Activated T-helper 17 cell treated with anti-CD3 and anti-CD28 coated beads, Interleukin-2, amount 50 U/mL, for 72 hours (primary cell): ENCODE data around the gene TTLL9. TPM values are rescaled to one million over a fixed set of nuclear protein-coding genes. Genes with fewer than 3 reads are reported as not detected.

Experiments
- ATAC-seq: fragments of 150-1000 bp; cut with Tn5 transposase; replicated peaks from 2 replicates; pipeline ENCODE4 v1.10.0; 2021; ENCODE audit warnings: mild to moderate bottlenecking, moderate library complexity
- H3K27ac Mint-ChIP-seq: one replicate; pipeline ENCODE4 v1.8.0; 2022; ENCODE audit warnings: mixed read lengths
- H3K27me3 Mint-ChIP-seq: one replicate; pipeline ENCODE4 v1.8.0; 2022; ENCODE audit warnings: mixed read lengths
- H3K36me3 Mint-ChIP-seq: one replicate; pipeline ENCODE4 v1.8.0; 2022; ENCODE audit warnings: low read depth, mild to moderate bottlenecking, mixed read lengths
- H3K4me1 Mint-ChIP-seq: one replicate; pipeline ENCODE4 v1.8.0; 2022; ENCODE audit warnings: mixed read lengths
- H3K4me3 Mint-ChIP-seq: one replicate; pipeline ENCODE4 v1.8.0; 2022; ENCODE audit warnings: mild to moderate bottlenecking, mixed read lengths
- H3K9me3 Mint-ChIP-seq: one replicate; pipeline ENCODE4 v1.8.0; 2022; ENCODE audit warnings: mixed read lengths
- total RNA-seq, 2 donors: library from RNA; stranded (reverse); gene quantifications; one replicate each; pipeline ENCODE4 v1.2.3, GENCODE V29; 2022

Gene TTLL9
- total RNA-seq, 2 donors from 2014 or later, result not detected

DNA sequence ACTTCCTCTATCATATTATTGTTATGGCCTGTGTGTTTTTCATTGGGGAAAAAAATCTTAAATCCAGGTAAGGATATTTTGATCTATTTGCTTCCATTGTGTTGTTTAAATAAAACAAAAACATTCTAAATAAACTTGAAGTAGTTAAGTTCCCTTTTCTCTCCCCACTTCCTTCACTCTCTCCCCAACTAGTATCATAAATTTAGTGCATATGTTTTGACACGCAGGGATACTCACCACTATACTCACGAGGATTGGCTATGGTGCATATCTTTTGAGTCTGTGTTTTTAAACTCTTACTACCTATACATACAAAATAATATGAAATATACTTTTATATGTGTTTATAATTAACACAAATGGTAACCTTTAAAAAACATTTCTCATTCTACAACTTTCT is 5.2 kb downstream of the TTLL9 start:
- Mint-ChIP-seq H3K36me3 (peaks cover 6% of the 10 kb centered on the region), H3K4me1 (peaks cover 5% of the 10 kb centered on the region), H3K27me3 (peaks cover 20% of the 10 kb centered on the region), H3K4me3 (no peak overlapping the region), H3K9me3 (no peaks in the 10 kb centered on the region), H3K27ac (no peak overlapping the region)
- ATAC-seq, result no peak

DNA sequence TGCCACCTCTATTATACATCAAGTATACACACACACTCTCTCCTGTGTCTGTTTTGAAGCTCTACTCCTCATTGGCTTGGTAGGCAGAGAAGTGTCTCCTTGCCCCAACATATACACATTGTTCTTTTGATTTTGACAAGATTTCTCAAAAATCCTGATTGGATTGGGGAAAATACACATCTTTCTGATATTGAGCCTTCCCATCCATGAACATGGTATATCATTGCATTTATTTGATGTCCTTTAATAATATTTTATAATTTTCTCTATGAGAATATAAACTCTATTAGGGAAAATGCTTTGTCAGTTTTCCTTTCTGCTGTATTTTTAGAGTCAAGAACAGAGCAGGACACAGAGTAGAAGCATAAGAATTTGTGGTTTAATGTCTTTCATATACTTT is 7.2 kb downstream of the TTLL9 start:
- no peak overlapping the region for H3K4me3 Mint-ChIP-seq
- no peak for ATAC-seq
- H3K36me3 Mint-ChIP-seq, result no peaks in the 10 kb centered on the region
- H3K27ac Mint-ChIP-seq, result no peak overlapping the region
- H3K27me3 Mint-ChIP-seq, result peaks cover 3% of the 10 kb centered on the region
- H3K4me1 Mint-ChIP-seq, result no peaks in the 10 kb centered on the region
- no peaks in the 10 kb centered on the region for H3K9me3 Mint-ChIP-seq

DNA sequence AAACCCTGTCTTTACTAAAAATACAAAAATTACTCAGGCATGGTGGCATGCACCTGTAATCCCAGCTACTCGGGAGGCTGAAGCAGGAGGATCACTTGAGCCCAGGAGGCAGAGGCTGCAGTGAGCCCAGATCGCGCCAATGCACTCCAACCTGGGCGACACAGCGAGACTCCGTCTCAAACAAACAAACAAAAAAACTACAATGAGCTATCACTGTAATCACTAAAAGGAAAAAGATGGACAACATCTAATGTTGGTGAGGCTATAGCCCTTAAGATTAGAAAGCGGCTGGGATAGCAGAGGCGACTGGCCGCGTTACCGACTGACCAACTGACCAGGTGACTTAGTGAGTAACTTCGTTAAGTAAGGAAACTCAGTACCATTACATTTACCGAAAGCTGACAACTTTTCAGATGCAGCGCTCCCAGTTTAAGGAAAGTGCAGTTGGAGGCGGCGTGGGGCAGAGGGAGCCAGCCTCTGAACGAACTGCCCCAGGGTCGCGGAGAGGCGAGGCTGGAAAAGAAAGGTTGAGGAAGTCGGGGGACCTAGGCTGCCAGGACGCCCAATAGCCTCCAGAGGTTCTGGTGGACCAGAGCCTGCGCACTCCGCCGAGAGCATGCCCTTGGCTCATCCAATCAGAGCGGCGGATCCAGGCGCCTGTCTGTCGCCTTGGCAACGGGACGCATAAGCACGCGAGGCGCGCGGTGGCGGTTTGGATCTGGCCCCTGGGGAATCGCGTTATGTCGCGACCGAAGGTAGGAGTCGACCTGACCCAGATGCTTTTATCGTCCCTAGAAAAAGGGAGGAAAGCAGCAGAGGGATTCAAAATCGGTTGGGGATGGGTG is 8.9 kb downstream of the TTLL9 start:
- Mint-ChIP-seq H3K27ac (peak overlapping the region; percentile 94), H3K36me3 (no peaks in the 10 kb centered on the region), H3K9me3 (no peaks in the 10 kb centered on the region), H3K27me3 (no peaks in the 10 kb centered on the region), H3K4me1 (no peaks in the 10 kb centered on the region), H3K4me3 (peak overlapping the region; percentile 96)
- ATAC-seq, result peak; percentile 97

DNA sequence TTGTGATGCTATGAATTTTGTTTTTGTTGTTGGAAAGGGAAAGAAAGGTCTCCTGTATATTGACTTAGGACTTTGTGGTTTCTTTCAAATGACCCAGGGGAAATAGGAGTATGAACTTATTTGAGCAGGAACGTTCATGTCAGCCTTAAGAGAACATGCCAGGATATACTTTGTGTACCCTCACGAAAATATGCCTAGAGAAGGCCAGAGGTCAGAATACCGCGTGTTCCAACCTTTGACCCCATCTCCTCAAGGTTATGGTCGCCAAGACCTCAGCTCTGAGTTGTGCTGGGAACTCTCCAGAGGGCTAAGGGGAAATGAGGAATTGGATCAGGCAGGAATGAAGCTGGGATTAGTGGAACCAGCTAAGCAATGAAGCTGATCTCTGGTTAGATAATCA is 11.5 kb downstream of the TTLL9 start:
- no peaks in the 10 kb centered on the region for H3K9me3 Mint-ChIP-seq
- no peak for ATAC-seq
- no peaks in the 10 kb centered on the region for H3K36me3 Mint-ChIP-seq
- no peaks in the 10 kb centered on the region for H3K4me1 Mint-ChIP-seq
- H3K4me3 Mint-ChIP-seq, result no peak overlapping the region
- H3K27me3 Mint-ChIP-seq, result no peaks in the 10 kb centered on the region
- no peak overlapping the region for H3K27ac Mint-ChIP-seq

DNA sequence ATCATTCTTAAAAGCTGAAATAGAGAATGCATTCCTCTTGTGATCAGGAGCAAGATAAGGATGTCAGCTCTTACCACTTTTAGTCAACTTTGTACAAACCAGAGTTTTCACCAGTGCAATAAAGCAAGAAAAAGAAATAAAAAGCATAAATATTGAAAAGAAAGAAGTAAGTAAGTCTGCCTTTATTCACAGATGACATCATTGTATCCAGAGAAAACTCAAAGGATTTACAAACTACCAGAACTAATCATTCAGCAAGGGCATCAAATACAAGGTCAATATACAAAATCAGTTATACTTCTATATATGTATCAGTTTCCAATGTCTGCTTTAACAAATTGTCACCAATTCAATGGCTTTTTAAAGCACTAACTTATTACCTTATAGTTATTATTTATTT is 13.4 kb downstream of the TTLL9 start:
- no peak for ATAC-seq
- Mint-ChIP-seq H3K9me3 (no peaks in the 10 kb centered on the region), H3K27ac (no peak overlapping the region), H3K4me3 (no peak overlapping the region), H3K4me1 (no peaks in the 10 kb centered on the region), H3K27me3 (no peaks in the 10 kb centered on the region), H3K36me3 (no peaks in the 10 kb centered on the region)

DNA sequence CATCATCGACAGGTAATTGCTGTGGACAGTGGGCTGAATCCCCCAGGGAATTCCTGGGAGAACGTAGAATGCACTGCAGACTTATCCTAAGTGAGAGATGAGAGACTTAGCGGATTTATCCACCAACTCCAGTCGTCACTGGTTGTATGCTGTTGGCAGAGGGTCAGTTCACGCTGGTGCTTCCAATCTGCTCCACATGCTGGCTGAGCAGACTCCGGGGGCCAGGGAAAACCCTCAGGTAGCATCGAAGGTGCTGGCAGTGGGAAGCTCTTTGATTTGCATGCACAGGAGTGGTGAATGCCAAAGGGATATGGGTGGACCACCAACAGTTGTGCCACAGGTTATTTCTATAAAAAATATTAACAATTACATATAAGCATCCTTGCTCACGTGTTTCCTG is 20.2 kb downstream of the TTLL9 start:
- Mint-ChIP-seq H3K9me3 (no peaks in the 10 kb centered on the region), H3K36me3 (no peaks in the 10 kb centered on the region), H3K4me3 (no peak overlapping the region), H3K27ac (no peak overlapping the region), H3K4me1 (no peaks in the 10 kb centered on the region), H3K27me3 (peaks cover 4% of the 10 kb centered on the region)
- no peak for ATAC-seq

DNA sequence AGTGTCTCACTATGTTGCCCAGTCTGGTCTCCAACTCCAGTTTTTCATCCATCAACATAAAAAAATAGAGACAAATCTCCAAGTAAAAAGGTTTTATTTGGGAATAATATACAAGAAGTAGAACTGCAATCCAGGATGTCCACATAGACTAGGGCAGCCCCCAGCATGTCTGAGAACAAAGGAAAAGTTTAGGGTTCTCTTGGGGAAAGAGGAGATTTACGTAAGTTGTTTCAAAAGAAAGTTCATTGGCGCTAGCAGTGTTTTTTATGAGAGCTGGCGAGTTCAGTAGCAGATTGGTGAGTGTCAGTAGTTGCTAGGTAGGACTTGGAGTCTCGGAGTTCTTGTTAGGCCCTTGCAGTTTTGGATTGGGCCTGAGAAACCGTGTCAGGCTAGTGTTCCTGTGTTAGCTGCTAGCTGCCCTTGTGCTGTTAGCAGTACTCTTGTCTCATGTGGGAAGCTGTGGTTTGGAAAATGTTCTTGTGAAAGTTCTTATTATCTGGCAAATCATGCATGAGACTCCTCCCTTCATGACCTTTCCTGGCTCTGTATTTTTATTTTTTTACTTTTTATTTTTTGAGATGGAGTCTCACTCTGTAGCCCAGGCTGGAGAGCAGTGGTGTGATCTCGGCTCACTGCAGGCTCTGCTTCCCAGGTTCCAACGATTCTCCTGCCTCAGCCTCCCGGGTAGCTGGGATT is 24.7 kb downstream of the TTLL9 start:
- no peak overlapping the region for H3K4me3 Mint-ChIP-seq
- no peaks in the 10 kb centered on the region for H3K36me3 Mint-ChIP-seq
- H3K27me3 Mint-ChIP-seq, result peaks cover 21% of the 10 kb centered on the region
- no peaks in the 10 kb centered on the region for H3K4me1 Mint-ChIP-seq
- no peak for ATAC-seq
- no peak overlapping the region for H3K27ac Mint-ChIP-seq
- no peaks in the 10 kb centered on the region for H3K9me3 Mint-ChIP-seq

DNA sequence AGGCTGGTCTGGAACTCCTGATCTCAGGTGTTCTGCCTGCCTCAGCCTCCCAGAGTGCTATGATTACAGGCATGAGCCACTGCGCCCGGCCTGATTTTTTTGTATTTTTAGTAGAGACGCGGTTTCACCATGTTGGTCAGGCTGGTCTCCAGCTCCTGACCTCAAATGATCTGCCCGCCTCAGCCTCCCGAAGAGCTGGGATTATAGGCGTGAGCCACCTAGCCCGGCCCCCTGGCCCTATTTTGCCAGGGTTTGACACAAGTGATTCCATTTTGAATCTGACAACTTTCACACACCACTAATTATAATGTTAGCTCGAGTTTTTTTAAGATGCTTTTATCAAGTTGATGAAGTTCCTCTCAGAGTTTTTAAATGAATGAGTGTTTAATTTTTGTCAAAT is 25.6 kb downstream of the TTLL9 start:
- Mint-ChIP-seq H3K27me3 (peaks cover 25% of the 10 kb centered on the region), H3K4me1 (no peaks in the 10 kb centered on the region), H3K4me3 (no peak overlapping the region), H3K36me3 (no peaks in the 10 kb centered on the region), H3K9me3 (no peaks in the 10 kb centered on the region), H3K27ac (no peak overlapping the region)
- no peak for ATAC-seq

DNA sequence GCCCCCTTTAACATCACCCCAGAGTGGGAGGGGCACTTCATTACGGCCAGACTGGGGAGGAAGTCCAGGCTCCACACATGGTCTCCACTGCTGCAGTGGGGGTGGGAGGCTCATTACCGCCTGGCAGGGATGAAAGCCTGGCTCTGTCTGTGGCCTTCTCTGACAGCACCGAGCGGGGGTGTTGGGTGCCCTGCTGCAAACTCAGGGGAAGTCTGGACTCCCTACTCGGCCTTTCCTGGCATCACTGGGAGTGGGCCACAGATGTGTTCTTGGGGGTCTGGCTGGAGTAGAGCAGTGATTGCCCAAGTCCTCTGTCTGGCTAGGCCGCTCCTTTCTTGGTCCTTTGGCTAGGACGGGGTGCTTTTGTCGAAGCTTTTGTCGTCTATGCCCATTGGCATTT is 27.1 kb downstream of the TTLL9 start:
- no peak overlapping the region for H3K27ac Mint-ChIP-seq
- no peaks in the 10 kb centered on the region for H3K4me1 Mint-ChIP-seq
- H3K27me3 Mint-ChIP-seq, result peaks cover 25% of the 10 kb centered on the region

DNA sequence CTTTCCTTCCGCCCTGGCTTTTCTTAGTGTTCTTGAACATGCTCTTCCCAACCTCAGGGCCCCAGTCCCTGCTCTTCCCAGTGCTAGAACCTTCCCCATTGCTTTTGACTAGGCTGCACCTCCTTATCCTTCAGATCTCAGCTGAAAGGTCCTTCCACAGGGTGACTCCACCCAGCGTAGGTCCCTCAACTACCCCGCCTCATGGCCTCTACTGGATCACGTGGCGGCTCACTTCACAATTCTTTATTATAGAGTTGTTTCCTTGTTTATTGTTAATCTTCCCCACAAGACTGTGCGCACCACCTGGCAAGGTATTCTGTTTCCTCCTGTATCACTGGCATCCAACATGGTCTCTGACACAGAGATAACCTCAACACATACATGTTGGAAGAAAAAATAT is 31.2 kb downstream of the TTLL9 start:
- Mint-ChIP-seq H3K36me3 (no peaks in the 10 kb centered on the region), H3K9me3 (no peaks in the 10 kb centered on the region), H3K4me1 (no peaks in the 10 kb centered on the region), H3K4me3 (no peak overlapping the region), H3K27me3 (peaks cover 21% of the 10 kb centered on the region), H3K27ac (no peak overlapping the region)
- no peak for ATAC-seq

More for the DNA sequence above, 27.1 kb downstream of the TTLL9 start:
- Mint-ChIP-seq H3K9me3 (no peaks in the 10 kb centered on the region), H3K4me3 (no peak overlapping the region), H3K36me3 (no peaks in the 10 kb centered on the region)
- no peak for ATAC-seq

DNA sequence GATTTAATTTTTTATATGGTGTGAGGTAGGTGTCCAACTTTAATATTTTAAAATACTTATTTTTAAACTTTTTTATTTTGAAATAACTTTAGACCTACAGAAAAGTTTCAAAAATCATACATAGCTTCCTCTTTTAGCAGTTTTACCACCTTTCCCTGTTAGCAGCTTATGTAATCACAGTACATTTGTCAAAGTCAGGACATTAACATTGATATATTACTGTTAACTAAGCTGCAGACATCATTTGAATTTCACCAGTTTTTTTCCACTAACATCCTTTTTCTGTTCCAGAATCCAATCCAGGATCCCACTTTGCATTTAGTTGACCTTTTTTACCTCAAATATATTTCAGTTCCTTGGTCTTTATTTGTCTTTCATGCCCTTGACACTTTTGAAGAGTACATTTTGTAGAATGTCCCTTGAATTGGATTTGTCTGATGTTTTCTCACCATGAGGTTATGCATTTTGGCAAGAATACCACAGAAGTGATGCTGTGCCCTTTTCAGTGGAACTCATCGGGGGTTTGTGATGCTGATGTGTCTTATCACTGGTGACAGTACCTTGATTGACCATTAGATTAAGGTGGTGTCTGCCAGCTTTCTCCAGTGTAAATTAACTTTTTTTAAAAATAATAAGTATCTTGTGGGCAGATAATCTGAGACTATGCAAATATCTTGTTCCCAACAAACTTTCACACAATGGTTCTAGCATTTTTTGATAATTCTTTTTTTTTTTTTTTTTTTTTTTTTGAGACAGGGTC is 33.4 kb downstream of the TTLL9 start:
- H3K27ac Mint-ChIP-seq, result no peak overlapping the region
- H3K4me1 Mint-ChIP-seq, result no peaks in the 10 kb centered on the region
- peaks cover 9% of the 10 kb centered on the region for H3K27me3 Mint-ChIP-seq
- ATAC-seq, result no peak
- H3K36me3 Mint-ChIP-seq, result no peaks in the 10 kb centered on the region
- no peaks in the 10 kb centered on the region for H3K9me3 Mint-ChIP-seq
- no peak overlapping the region for H3K4me3 Mint-ChIP-seq

DNA sequence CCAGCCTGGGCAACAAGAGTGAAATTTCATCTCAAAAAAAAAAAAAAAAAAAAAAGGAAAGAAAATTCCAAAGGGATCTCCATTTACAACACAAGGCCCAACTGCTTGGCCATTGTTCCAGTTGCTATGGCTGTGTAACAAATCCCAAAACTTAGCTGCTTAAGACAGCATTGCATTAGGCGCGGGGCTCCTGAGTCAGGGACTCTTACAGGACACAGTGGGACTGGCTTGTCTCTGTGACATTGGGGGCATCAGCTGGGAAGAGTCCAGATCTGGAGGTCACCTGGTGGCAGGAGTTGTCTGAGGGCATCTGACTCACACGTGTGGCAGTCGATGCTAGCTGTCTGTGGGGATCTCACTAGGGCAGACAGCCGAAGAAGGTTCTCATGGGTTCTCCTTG is 35.6 kb downstream of the TTLL9 start:
- H3K27me3 Mint-ChIP-seq, result peaks cover 4% of the 10 kb centered on the region
- ATAC-seq, result no peak

DNA sequence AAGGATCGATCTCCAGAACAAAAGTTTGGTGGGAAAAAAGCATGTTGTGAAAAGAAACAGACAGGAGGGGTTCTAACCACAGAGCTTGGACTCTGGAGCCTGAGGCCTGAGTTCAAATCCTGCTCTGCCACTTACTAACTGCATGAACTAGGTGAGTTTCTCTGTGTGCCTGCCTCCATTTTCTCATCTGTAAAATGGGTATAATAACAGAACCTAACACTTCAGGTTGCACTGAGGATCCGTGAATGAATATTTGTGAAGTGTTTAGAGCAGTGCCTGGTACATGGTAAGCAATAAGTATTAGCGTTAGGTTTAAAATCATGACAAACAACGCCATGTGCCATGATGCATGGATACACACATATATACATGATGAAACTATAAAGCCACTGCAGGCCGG is 36.6 kb downstream of the TTLL9 start:
- H3K27ac Mint-ChIP-seq, result no peak overlapping the region
- H3K4me3 Mint-ChIP-seq, result no peak overlapping the region
- no peaks in the 10 kb centered on the region for H3K36me3 Mint-ChIP-seq
- no peaks in the 10 kb centered on the region for H3K4me1 Mint-ChIP-seq
- H3K9me3 Mint-ChIP-seq, result no peaks in the 10 kb centered on the region
- ATAC-seq, result no peak
- peaks cover 4% of the 10 kb centered on the region for H3K27me3 Mint-ChIP-seq

More for the DNA sequence above, 35.6 kb downstream of the TTLL9 start:
- no peaks in the 10 kb centered on the region for H3K9me3 Mint-ChIP-seq
- H3K27ac Mint-ChIP-seq, result no peak overlapping the region
- H3K4me1 Mint-ChIP-seq, result no peaks in the 10 kb centered on the region
- H3K36me3 Mint-ChIP-seq, result no peaks in the 10 kb centered on the region
- no peak overlapping the region for H3K4me3 Mint-ChIP-seq

DNA sequence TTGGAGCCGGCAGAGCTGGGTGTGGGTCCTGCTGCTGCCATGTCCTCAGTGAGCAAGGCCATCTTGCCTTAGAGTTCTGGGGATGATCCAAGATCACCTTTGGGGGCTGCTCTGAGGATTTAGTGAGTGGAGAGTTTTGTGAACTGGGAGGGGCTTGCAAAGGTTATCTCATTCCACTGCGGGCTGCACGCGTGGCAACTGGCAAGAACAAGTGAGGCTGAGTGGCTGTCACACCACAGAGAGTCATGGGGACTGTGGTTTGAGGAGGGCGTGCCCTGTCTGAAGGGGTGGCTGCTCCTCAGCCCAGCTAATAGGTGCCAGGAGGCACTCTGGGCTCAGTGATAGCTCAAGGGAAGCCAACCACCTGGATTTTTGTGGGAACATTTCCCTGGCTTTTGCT is 37.6 kb downstream of the TTLL9 start:
- ATAC-seq, result no peak
- peaks cover 4% of the 10 kb centered on the region for H3K27me3 Mint-ChIP-seq
- no peaks in the 10 kb centered on the region for H3K36me3 Mint-ChIP-seq
- no peak overlapping the region for H3K4me3 Mint-ChIP-seq
- no peaks in the 10 kb centered on the region for H3K4me1 Mint-ChIP-seq
- H3K27ac Mint-ChIP-seq, result no peak overlapping the region
- no peaks in the 10 kb centered on the region for H3K9me3 Mint-ChIP-seq

DNA sequence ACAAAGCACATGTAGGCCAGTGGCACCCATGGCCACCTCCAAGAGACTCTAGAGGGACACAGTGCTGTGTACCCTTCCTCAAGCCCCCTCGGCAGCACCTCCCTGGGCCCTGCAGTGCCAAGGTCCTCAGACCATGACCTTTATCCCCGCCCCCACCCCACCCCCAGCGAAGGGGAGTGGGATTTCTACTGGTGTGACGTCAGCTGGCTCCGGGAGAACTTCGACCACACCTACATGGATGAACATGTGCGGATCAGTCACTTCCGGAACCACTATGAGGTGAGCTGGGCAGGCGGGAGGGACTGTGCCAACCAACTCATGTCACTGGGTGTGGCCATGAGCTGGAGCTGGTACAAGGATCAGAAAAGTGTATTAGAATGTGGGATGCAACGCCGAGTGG is 38.0 kb downstream of the TTLL9 start:
- no peak overlapping the region for H3K27ac Mint-ChIP-seq
- no peak overlapping the region for H3K4me3 Mint-ChIP-seq
- no peaks in the 10 kb centered on the region for H3K36me3 Mint-ChIP-seq
- H3K4me1 Mint-ChIP-seq, result no peaks in the 10 kb centered on the region
- H3K9me3 Mint-ChIP-seq, result no peaks in the 10 kb centered on the region
- peaks cover 4% of the 10 kb centered on the region for H3K27me3 Mint-ChIP-seq
- no peak for ATAC-seq
